GM12864 (cell line): ENCODE results near the gene SCT.

Experiments used
- DNase-seq: peaks from one replicate; pipeline ENCODE4 v3.0.0-alpha.2; 2011; ENCODE audit warnings: low read depth
- H3K4me3 ChIP-seq: 2 replicates; pipeline ENCODE4 v1.5.1; 2011; ENCODE audit warnings: mild to moderate bottlenecking, low read depth, low read length, control low read depth
- TF ChIP-seq, protein P1 (sequence below): IDR thresholded peaks from 2 replicates; pipeline ENCODE4 v1.5.1; 2011; ENCODE audit warnings: low read depth, mild to moderate bottlenecking, moderate library complexity, low read length, control low read depth, inconsistent platforms; ENCODE audit errors: missing control alignments

SCT gene

GRCh38 chr11:636511-637332, 9.7 kb upstream of the SCT start, which contains the start of gene DRD4:
Gene DRD4 (plus strand): TSS chr11:637269. CDS start chr11:637305, 36 bp downstream.
- DNase-seq: no peak
- H3K4me3 ChIP-seq: no peak within 1 kb of the TSS
- TF ChIP-seq, protein P1, sequence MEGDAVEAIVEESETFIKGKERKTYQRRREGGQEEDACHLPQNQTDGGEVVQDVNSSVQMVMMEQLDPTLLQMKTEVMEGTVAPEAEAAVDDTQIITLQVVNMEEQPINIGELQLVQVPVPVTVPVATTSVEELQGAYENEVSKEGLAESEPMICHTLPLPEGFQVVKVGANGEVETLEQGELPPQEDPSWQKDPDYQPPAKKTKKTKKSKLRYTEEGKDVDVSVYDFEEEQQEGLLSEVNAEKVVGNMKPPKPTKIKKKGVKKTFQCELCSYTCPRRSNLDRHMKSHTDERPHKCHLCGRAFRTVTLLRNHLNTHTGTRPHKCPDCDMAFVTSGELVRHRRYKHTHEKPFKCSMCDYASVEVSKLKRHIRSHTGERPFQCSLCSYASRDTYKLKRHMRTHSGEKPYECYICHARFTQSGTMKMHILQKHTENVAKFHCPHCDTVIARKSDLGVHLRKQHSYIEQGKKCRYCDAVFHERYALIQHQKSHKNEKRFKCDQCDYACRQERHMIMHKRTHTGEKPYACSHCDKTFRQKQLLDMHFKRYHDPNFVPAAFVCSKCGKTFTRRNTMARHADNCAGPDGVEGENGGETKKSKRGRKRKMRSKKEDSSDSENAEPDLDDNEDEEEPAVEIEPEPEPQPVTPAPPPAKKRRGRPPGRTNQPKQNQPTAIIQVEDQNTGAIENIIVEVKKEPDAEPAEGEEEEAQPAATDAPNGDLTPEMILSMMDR: no peak

DNA sequence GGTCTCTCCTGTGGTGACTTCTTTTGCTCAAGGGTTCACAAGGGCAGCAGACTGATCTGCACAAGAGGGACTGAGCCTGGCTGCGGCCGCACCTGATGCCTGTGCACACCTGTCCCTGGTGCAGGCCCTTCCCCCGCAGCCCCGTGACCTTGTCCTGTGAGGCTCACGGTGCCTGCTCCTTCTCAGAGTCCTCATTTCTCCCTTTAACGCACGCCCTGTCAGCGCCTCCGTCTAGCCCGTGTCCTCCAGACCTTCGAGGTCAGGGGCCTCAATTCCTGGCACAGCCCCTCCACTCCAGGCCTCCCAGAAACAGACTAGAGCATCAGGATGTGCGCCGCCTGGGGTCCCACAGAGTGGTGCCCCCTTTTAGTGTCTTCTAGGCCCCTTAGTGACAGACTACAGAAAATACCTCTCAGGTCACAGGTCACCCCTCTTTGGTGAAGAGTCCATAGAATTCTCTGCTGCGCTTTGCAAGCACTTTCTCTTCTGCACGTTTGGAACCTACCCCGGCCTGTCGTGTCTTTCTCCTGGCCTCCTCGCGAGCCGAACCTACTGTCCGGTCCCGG, 9.0 kb upstream of the SCT start:
- no peak overlapping the region for H3K4me3 ChIP-seq
- no peak for DNase-seq
- TF ChIP-seq, protein P1: no peak

DNA sequence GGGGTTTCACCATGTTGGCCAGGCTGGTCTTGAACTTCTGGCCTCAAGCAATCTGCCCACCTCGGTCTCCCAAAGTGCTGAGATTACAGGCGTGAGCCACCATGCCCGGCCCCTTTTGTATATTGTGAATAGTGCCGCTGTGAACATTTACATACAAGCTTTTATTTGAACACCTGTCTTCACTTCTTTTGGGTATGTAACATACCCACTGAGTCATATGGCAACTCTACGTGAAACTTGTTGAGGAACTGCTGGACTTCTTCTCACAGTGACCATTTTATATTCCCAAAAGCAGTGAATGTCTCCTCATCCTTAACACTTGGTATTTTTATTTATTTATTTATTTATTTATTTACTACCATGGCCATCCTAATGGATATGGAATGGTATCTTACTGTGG, 3.9 kb upstream of the SCT start:
- TF ChIP-seq, protein P1: no peak
- no peak overlapping the region for H3K4me3 ChIP-seq
- no peak for DNase-seq

DNA sequence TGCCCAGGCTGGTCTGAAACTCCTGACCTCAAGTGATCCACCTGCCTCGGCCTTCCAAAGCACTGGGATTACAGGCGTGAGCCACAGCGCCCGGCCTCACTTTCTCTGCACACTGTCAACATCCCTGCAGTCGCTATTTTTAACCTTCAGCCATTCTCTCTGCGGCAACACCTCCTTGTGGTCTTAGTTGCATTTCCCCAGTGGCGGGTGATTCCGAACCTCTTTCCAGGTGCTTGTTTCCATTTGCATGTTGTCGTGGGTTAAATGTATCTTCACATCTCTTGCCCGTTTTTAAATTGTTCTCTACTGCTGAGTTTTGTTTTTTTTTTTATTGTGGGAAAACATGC, 2.2 kb upstream of the SCT start:
- TF ChIP-seq, protein P1: no peak
- no peak overlapping the region for H3K4me3 ChIP-seq
- DNase-seq: no peak

DNA sequence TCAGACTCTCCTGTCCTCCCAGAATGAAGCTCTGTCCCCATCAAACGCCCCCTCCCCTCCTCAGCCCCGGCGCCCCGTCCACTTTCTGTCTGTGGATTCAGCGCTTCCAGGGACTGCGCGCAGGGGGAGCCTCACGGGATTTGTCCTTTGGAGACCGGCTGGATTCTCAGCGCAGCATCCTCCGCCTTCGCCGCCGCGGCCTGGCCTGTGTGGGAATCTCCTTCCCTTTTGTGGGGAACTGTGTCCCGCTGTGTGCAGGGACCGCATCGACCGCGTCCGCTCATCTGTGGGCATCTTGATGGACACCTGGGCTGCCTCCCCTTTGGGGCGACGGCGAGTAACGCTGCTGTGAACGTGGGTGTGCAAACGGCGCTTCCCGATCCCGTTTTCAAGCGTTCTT, 1.1 kb upstream of the SCT start:
- no peak overlapping the region for H3K4me3 ChIP-seq
- no peak for DNase-seq
- TF ChIP-seq, protein P1: no peak

GRCh38 chr11:627308-627576, 261 bp upstream of the SCT start:
- TF ChIP-seq, protein P1: no peak
- DNase-seq: no peak
- no peak overlapping the region for H3K4me3 ChIP-seq
